Measurements from ENCODE around the gene CNST.
A peak's percentile ranks its signal among the peaks of the same experiment; 100 is the strongest.
"Not testable (repeated sequence)": the region's sequence is repeated elsewhere in the genome, so short reads cannot be mapped to it uniquely, and the experiment has no call there.

The CNST gene

DNA sequence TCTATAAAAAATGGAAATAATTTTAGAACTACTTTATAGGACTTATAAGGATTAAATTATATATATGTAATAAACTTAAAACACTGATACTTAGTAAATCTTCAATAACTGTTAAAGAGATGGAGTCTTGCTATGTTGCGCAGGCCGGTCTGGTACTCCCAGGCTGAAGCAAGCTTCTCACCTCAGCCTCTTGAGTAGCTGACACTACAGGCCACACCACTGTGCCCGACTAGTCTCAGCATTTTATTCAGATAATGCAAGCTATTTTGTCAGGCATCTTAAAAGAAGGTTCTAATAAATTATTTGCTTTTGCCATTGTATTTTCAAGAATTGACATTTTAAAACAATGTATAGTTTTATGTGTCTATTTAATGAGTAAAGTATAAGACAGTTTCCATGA, 20.8 kb downstream of the CNST start:
- DNase-seq = no peak

DNA sequence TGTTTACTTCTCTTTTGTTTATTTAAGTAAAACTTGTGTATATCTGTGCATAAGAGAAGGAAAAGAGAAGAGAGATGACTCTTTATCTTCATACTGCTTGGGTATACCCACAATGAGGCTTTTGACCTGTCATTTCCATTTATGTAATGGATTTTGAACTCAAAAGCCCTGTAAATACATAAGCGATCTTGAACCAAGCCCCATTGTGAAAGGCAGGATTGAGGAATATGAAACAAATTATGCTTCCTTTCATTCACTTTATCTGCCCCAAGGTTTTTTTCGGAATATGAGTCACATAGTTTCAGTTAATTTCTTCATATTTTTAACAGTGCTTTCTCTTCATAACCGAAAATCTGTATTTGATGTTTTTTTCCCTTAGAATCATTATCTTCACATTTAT, 21.4 kb downstream of the CNST start:
- DNase-seq = no peak

DNA sequence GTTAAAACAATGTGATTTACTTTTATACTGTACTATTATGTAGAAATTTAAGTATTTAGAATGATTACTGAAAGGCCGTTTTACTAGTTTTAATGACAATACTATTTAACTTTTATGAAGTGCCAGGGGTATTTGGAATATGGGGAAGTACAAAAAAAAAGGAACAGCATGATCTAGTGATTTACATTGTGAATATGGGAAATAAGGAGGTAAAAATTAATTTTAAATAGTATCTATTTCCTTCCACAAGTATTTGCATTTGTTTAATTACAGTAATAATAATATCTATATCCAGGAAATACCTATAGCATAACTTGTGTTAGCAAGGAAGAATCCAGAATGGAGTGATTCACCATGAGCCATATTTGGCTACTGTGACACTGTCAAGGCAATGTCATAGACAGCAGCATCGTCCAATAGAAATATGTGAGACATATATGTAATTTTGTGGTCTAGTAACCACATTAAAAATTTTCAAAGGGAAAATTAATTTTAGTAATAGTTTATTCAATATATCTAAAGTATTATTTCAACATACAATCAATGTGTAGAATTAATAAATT, 22.0 kb downstream of the CNST start:
- DNase-seq = no peak

DNA sequence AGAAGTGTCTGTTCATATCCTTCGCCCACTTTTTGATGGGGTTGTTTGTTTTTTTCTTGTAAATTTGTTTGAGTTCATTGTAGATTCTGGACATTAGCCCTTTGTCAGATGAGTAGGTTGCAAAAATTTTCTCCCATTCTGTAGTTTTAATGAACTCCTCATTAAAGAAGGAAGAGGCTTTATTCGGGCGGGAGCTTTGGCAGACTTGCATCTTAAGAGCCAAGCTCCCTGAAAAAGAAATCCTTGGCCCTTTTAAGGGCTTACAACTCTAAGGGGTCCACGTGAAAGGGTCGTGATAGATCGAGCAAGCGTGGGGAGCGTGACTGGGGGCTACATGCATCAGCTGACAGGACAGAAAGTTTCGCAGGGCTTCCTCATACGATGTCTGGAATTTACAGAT, 23.7 kb downstream of the CNST start:
- not testable (repeated sequence) for DNase-seq

DNA sequence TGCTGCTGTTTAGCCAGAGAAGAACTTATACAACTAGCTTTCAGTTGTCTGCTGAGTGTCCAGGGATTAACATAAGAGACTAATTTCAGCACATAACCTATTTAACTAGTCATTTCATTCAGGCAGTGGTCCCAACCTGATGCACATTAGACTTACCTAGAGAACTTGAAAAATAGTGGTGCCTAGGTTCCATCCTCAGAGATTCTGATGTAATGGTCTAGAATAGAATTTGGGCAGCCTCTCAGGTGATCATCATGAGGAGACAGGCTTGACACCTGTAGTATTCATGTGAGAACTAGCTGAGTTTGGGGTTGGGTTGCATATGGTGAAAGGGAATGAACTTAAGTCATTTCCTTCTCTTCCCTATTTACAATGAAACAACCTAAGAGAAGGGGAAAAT, 24.8 kb downstream of the CNST start:
- no peak for DNase-seq

DNA sequence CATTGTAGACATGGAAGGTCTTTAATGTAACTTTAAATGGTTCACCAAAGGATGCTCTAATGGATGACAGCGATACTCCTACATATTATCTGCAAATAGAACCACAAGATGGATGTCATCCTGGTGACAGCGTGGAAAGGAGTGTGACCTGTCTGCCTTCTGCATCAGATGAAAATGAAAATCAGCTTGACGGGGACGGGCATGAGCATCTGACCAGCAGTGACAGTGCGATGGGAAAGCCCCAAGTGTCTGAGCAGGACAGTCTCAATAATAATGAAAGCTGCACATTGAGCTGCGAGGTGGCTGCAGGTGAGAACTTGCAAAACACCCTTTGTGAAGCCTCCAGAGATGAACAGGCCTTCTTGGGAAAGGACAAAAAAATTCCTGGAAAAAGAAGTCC, 25.2 kb downstream of the CNST start:
- no peak for DNase-seq

DNA sequence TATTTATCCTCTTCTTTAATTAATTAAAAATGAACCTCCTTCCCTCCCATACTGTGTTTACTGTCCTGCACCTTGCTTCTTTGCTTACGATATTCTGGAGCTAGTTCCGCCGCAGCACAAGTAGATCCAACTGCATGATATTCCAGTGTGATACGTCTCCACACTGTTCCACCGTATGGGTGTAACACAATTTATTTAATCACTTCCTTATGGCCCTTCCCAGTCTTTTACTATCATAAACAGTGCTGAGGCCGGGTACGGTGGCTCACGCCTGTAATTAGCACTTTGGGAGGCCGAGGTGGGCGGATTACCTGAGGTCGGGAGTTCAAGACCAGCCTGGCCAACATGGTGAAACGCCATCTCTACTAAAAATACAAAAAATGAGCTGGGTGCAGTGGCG, 25.7 kb downstream of the CNST start:
- no peak for DNase-seq

DNA sequence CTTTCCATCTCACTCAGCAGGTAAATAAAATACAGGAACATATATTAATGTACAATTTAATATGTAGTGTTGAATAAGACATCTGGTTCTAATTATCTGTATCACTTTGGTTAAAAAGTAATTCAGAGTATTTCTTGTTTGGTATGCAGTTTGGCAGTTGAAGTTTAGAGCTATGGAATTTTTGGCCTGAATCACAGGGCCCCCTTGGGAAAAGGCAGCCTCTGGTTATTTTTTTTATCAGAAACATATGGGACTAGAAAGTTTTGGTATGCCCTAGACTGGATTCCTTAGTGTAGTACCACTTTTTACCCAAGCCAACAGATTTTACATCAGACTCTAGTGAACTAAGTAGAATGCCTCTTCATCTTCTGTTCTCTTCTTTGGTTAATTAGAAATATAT, 26.4 kb downstream of the CNST start:
- no peak for DNase-seq

DNA sequence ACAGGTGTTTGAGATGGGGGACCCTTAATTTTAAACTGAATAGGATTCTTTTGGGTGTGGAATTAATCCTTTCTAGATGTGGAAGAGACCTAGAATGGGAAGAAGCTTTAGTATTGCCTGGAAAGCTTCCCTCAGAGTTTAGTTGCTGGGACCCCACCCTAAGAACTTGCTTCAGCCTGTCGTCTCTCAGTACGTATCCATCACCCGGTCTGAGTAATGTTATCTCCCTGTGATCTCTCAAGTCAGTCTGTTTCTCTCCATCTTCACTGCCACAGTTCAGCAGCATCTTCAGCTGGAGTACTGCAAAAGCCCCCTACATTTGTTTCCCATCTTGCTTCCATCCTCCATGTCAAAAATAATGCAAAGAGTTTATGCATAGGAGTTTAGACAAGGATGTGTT, 28.9 kb downstream of the CNST start:
- no peak for DNase-seq

DNA sequence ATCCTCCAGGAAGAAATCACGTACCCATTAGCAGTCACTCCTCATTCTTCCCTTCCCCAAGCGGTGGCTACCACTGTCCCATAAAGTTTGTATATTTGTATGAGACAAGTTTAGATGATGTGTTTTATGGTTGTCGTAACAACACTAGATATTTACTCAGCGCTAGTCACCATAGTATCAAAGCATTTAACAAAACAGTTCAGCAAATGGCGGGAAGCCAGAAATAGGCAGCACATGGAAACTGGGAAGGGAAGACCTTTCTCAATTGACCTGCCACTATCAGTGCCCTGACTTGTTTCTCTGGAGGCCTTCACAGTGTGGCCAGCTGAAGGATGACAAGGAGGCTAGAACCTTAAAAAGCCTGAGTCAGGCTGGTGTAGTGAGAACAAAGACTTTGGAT, 31.1 kb downstream of the CNST start:
- no peak for DNase-seq

DNA sequence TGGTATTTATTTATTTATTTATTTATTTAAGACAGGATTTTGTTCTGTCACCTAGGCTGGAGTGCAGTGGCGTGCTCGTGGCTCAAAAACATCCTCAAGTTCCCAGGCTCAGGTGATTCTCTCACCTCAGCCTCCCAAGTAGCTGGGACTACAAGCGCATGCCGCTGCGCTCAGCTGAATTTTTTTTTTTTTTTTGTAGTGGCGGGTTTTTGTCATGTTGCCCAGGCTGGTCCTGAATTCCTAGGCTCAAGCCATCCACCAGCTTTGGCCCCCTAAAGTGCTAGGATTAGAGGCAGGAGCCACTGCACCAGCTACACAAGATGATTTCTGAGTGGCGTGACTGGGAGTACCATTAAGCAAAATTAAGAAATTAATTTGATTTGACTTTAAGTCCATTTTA, 31.7 kb downstream of the CNST start:
- no peak for DNase-seq

DNA sequence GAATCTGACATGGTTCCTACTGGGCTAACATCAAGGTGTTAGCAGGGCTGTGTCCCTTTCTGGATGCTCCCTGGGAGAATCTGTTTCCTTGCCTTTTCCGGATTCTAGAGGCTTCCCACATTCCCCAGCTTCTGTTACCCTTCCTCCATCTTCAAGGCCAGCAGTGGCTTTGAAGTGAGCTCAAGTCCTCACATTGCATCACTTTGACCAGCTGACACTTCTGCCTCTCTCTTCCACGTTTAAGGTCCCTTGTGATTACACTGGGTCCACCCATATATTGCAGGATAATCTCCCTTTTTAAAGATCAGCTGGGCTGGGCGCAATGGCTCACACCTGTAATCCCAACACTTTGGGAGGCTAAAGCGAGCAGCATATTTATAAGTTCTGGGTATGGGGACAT, 33.1 kb downstream of the CNST start:
- no peak for DNase-seq

DNA sequence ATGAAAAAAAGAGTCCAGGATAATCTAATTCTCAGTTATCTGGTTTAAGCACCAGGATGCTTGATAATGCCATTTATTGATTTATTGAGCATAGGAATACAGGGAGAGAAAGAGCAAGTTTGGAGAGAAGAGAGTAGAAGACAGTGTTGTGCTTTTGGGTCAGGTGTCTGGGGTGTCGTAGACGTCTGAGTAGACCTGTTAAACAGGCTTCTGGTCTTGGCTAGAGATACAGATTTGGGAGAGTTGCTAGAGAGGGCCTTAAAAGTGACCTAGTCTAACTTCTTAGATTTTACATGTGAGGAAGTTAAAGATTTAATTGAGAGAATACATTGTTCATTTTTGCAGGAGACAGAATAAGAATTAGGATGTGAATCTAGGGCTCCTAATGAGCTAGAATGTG, 34.3 kb downstream of the CNST start:
- no peak for DNase-seq

DNA sequence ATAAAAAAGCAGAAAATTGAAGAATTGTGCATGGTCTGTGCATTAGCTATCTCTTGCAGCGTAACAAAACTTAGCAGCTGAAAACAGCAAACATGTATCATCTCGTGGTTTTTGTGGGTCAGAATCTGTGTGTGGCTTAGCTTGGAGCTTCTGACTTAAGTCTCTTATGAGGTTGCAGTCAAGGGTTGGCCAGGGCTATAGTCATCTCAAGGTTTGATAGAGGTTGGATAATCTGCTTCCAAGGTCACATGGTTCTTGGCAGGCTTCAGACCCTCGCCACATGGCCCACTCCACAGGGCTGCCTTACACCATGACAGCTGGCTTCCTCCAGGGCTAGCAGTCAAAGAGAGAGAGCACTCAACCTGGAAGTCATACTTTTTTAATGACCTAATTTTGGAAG, 35.9 kb downstream of the CNST start:
- DNase-seq = peak; percentile 23

DNA sequence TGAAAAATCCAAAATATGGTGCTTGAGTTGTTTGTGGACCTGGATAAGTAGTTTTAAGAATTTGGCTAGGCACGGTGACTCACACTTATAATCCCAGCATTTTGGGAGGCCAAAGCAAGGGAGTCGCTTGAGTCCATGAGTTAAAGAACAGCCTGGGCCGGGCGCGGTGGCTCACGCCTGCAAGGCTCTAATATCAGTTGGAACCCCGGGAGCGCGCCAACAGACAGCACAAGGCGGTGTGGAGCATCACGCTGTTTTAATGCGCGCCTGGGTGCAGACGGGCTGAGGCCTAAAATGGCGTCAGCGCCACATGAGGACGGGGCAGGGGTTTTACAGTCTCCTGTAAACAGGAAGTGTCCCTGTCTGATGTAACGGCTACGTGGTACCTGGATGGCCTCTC, 39.0 kb downstream of the CNST start:
- DNase-seq = not testable (repeated sequence)

DNA sequence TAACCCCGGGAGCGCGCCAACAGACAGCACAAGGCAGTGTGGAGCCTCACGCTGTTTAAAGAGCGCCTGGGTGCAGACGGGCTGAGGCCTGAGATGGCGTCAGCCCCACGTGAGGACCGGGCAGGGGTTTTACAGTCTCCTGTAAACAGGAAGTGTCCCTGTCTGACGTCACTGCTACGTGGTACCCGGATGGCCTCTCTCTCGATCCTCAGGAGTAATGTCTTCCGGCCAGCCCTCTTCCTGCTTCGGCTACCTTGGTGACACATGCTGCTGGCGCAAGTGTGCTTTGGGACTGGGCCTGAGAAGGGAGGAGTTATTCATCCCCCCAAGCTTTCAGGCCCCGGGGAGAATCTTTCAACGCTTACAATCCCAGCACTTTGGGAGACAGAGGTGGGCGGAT, 41.2 kb downstream of the CNST start:
- DNase-seq = no peak

DNA sequence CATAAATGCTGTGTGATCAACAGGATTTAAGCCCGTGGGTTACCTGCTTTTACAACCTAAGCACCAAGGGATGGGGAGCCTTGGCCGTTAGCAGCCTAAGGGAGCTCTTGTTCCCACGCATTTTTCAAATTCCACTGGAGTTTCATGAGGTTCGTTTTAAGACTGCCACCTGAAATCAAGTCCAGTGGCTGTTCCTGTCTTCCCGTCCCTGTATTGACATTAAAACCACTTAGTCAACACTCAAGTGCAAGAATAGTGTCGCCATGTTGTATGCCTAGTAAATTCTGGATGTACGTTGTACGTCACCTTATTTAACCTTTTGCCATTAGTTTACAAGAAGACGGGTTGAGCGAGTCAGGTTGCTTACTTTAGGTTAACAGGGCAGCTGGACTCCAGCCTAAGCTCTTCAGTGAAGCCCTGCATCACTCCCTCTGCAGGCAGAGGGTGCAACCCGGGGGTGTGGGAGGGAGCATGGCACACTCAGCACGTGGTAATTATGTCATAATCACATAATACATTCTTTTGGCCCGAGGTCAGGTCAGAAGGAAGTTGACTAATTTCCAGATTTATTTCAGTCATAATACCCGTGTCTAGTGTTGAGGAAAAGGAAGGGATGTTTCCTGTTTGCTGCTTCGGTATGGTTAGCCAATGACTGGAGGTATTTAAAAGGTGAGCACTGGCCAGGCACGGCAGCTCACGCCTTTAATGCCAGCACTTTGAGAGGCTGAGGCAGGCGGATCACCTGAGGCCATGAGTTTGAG, 42.5 kb downstream of the CNST start:
- DNase-seq = peak; percentile 56

DNA sequence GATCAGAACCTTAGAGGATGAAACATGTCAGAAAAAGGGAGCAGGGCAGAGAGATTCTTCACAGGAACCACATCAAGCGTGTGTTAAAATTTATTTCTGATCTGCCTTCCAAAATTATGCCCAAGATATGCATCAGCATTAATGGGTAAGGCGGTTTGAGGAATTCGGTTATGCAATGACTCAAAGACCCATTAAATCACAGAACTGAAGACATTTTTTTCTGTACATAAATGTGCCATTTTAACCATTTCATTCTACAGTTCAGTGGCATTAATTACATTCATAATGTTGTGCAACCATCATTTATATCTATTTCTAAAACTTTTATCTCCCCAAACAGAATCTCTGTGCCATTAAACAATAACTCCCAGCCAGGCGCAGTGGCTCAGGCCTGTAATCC, 43.4 kb downstream of the CNST start:
- no peak for DNase-seq

DNA sequence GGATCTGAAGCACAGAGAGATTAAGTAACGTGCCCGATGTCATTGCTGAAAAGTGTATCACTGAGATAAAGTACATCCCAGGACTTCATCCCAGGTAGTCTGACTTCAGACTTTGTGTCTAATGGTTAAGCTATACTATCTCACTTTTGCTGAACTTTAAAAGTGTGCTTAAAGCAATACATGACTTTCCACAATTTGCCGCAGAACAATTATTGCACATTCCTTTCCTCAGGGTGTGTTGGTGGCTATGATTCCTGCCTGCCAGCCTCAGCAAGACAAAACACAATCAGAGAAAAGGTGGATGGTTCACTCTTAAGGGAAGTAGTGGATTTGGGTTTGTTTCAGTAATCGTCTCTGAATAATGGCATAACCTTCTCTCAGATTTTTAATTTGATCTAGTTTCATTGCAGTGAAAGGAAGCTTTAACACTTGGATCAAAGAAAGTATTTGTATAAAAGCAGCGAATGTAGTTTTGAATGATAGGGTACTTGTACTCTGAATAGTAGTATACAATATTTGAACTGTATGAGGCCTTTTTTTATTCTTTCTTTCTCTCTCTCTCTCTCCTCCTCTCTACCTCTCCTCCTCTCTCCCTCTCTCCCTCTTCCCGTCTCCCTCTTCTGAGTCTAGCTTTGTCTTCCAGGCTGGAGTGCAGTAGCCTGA, 47.0 kb downstream of the CNST start:
- DNase-seq = no peak

DNA sequence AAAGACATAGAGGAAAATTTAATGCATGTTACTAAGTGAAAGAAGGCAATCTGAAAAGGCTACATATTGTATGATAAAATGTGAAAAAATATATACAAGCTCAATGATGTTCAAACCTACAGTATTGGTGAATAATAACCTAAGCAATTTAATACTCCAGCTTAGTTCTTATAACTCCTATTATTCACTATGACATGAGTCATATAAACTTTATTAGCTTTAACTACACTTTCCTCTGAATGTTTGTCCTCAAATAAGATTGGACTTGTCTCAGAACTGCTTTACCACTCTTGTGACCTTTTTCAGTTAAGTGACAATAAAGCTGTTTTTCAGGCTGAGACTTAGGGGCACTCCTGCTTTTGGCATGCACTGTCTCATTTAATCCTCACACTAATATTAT, 50.9 kb downstream of the CNST start:
- no peak for DNase-seq

DNA sequence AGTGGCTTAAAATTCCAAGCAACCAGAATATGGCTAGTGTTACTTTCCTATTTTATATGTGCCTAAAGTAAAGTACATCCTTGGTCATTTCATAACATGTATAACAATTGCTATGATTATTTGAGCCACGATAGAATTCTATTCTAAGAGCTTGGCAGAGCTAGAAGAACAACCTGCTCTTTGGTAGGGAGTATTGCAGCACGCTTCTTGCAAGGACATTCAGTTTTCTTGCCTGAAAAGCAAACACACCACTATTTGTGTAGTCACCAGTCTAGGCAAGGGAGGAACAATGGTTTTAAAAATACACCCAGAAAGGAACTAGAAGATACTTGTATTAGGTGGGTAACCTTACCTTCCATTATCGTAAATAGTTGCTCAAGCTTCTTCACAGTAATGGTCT, 51.5 kb downstream of the CNST start:
- no peak for DNase-seq

DNA sequence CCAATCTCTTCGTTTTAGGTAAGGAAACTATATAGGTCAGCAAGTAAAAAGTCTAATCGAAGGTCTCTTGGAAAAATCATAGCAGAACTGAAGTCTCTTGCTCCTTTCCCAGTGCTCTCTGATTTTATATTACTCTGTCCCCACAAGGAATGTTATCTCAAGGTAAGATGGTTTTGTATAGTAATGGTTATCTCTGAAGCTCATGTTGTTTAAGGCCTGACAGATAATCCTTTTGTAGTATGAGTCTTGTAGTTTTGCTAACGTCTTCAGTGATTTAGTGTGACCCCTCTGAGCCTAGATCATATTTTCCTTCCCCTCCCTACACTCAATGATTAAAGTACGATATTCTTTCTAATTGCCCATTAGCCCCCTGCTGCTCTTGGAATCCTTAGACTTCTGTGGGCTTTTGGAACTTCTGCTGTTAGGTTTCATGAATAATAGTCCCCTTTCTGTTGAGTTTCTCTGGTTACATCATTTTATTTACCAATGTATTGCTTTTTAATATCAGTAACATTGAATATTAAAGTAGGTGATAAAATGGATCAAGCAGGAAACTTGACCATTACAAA, 52.1 kb downstream of the CNST start:
- DNase-seq = no peak

DNA sequence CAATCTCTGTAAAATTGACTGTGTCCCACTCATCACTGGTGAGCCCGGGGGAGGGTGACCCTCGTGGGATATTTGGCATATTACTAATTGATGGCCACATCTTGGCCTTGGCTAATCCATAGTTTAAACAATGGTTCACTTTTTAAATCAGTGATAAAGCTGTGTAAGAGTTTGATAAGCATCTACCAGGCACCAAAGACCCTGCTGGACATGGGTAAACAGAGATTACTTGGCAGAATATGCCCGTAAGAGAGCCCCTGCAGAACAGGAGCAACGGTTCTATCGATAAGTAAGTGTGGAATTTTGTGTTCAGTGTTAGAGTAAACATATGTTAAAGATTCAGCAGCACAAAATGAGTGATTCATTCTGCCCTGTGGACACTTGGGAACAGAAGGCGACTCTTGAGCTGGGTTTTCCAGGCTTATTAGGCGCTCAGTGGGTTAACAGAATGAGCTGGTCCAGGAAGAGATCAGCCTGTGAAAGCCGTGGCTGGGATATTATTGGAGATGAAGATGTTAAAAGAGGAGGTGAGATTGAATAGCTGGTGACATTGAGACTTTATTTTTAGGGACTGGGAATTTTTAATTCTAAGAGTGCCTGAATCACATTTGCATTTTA, 55.9 kb downstream of the CNST start:
- DNase-seq = no peak

DNA sequence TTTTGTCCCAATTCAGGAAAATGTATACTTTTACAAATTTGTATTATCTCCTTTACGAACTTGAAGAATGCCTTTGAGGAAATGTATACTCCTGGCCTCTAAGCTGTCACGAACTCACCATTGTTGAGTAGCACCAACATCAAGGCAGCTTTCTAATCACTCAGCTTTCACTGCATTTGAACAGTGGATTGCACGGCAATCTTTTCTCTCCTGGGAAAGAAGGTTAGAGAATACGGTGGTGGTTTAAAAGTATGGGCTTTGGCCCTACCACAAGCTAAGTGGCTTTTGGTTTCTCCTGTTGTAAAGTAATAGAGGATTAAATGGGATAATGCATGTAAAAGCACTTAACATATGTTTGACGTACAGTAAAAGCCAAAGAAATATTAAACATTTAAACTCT, 57.8 kb downstream of the CNST start:
- DNase-seq = no peak
